GM12872 (cell line): Measurements from ENCODE around the gene MTIF2.

Experiments
- TF ChIP-seq, protein P1 (sequence below): IDR thresholded peaks from 3 replicates; pipeline ENCODE4 v1.5.1; 2011; ENCODE audit warnings: low read depth, mild to moderate bottlenecking, low read length, moderate library complexity; ENCODE audit not compliant: insufficient read depth

Gene MTIF2

DNA sequence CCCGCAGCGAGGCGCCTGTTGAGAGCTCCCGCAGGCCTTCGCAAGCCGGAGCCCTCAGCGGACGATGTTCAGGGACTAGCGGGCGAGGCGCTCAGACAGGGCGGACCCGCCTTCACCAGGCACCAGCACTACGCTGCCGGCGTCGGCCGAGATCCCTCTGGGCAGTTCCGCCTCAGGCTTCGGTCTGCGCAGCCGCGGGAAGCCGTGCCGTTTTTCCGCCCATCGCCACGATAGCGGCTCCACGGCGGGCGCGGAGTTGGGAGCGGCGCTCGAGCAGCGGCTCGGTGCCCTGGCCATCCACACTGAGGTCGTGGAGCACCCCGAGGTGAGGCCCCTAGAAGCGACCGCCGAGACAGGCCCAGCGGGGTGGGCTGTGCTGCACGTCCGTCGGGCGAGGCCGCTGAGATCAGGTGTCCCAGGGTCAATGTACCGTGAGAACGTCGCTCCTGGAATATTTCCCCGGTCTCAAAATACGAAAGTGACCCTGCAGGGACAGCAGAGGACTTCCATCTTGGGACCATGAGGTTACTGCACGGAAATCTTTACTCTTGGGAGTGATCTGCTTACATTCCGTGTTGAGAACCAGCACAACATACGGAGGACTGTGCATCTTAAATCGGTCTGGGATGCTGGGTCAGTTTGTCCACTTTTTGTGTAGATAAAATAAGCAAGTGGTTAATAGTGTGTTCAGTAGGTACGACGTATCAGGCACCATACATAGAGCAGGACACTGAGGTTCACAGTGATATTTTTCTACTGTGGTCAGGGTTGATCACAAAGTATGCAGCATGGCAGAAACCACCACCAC is 13.3 kb upstream of the MTIF2 start:
- TF ChIP-seq, protein P1, sequence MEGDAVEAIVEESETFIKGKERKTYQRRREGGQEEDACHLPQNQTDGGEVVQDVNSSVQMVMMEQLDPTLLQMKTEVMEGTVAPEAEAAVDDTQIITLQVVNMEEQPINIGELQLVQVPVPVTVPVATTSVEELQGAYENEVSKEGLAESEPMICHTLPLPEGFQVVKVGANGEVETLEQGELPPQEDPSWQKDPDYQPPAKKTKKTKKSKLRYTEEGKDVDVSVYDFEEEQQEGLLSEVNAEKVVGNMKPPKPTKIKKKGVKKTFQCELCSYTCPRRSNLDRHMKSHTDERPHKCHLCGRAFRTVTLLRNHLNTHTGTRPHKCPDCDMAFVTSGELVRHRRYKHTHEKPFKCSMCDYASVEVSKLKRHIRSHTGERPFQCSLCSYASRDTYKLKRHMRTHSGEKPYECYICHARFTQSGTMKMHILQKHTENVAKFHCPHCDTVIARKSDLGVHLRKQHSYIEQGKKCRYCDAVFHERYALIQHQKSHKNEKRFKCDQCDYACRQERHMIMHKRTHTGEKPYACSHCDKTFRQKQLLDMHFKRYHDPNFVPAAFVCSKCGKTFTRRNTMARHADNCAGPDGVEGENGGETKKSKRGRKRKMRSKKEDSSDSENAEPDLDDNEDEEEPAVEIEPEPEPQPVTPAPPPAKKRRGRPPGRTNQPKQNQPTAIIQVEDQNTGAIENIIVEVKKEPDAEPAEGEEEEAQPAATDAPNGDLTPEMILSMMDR, result no peak

DNA sequence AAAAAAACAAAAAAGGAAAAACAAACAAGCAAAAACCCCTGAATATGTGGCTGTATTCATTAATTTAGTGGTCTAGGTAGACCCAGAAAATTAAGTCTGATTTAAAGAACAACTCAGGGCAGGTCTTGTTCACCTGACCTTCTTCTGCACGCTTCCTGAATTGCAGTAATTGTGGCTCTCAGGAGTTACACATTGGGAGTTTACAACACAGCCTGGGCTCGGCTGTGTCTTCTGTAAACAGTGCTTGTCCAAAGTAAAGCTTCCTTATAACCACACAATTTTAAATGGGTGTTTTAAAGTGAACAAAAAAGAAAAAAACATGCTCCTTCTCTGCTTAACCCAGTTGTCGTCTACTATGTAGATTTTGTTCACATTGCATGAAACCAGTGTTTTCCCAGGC is 8.3 kb upstream of the MTIF2 start:
- TF ChIP-seq, protein P1, result no peak

DNA sequence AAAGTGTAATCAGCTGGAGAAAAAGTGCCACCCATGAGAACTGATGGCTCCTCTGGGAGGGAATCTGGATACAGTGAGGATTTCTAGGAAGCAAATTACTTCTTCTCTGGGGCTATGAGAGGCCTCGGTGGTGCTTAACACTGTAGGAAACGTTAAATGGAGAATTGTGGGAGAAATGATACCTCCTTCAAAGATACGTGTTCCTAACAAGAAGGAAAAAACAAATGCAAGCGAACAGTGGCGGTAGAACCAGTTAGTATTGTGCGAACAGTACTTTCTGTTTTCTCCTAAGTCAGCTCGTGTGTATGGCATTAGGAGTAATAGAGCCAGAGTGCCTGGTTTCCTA is 587 bp upstream of the MTIF2 start:
- TF ChIP-seq, protein P1, result no peak

DNA sequence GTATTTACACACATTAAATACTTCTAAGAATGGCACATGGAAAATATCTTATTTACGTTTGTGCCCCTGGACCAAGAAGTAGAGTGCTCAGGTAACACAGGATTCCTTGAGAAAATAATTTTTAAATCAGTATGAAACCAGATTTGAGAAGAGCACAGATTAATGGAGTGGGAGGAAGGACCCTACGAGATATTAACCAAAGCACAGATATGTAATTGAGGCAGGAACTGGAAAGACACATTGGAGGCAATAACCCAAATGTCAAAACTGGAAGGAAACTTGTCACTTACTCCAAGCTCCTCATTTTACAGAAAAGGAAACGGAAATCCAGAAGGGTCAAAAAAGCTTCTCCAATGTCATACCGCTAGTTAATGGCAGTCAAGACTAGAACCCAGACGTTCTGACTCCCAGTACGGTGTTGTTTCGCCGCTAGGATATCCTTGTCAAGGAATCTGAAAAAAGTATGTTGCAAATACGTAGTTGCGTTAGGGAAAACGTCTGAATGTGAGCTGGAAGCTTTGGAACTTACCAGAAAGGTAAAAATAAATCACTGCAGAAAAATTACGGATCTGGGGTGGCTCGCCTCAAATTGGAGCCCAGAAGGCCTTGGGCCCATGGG is 634 bp downstream of the MTIF2 start:
- TF ChIP-seq, protein P1, result peak; percentile 13; the same call in 1 of the 3 replicates

DNA sequence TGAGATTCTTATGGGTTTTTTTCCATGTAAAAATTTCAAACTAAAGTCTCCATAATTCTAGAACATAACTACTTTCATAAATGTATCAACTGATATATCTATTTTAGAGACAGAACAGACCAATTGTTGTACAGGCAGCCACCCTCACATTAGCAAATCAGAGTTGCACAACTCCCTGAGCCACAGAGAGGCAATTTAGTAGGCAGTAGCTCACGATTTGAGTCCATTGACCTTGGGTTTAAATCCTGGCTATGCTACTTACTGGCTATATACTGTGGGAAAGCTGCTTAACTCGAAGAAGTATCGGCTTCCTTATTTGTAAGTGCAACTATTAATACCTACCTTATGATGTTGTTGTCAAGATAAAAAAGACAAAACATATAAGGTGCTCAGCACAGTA is 16.2 kb downstream of the MTIF2 start:
- TF ChIP-seq, protein P1, result no peak

DNA sequence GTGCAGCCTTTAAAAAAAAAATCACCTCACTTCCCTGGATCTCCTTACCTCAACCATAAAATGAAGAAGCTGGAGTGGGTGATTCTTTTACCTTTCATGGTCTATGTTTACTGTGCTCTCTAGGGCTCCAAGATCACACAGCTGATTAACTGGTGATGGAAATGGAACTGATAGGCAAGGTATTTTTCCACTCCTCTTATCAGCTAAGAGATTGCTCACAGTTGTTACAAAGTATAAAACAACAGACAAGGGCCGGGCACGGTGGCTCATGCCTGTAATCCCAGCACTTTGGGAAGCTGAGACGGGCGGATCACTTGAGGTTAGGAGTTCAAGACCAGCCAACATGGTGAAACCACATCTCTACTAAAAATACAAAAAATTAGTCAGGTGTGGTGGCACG is 22.0 kb downstream of the MTIF2 start:
- TF ChIP-seq, protein P1, result no peak

DNA sequence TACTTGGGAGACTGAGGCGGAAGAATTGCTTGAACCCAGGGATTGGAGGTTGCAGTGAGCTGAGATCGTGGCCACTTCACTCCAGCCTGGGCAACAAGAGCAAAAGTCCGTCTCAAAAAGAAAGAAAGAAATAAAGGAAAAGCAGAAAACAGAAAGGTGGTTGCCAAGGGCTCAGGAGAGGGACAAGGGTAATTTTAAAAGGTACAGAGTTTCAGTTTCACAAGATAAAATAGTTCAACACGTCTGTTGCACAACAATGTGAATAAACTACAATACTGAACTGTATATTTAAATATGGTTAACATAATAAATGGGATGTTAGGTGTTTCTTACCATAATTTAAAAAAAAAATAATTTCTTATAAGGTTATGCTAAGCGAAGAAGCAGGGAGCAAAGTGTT is 23.6 kb downstream of the MTIF2 start:
- TF ChIP-seq, protein P1, result no peak
